H7 (cell line): ENCODE results near the gene DCUN1D3. TPM values are rescaled to one million over a fixed set of nuclear protein-coding genes. Genes with fewer than 3 reads are reported as not detected.
A peak's percentile ranks its signal among the peaks of the same experiment; 100 is the strongest.
"Not testable (repeated sequence)": the region's sequence is repeated elsewhere in the genome, so short reads cannot be mapped to it uniquely, and the experiment has no call there.

ENCODE experiments used
- DNase-seq: peaks from one replicate; pipeline ENCODE4 v3.0.0; 2012
- H3K27me3 ChIP-seq: 2 replicates; pipeline ENCODE4 v1.6.0; 2011; ENCODE audit warnings: mild to moderate bottlenecking, low read length; ENCODE audit not compliant: control insufficient read depth, insufficient read depth
- H3K36me3 ChIP-seq: replicated peaks from 2 replicates; pipeline ENCODE4 v1.5.1; 2011; ENCODE audit warnings: low read length; ENCODE audit not compliant: control insufficient read depth, insufficient read depth
- H3K4me3 ChIP-seq: 2 replicates; pipeline ENCODE4 v1.5.1; 2011; ENCODE audit warnings: low read depth, mild to moderate bottlenecking, control low read depth, low read length, moderate library complexity; ENCODE audit not compliant: insufficient read depth
- total RNA-seq: library from RNA; depleted of rRNA; stranded (reverse); fragments of >200 nt; shearing (Covaris generic); gene quantifications from 2 replicates; pipeline ENCODE4 v1.2.3, GENCODE V29; 2014

Gene DCUN1D3
- total RNA-seq, 1 experiment from 2014 or later, result 11.9 TPM

DNA sequence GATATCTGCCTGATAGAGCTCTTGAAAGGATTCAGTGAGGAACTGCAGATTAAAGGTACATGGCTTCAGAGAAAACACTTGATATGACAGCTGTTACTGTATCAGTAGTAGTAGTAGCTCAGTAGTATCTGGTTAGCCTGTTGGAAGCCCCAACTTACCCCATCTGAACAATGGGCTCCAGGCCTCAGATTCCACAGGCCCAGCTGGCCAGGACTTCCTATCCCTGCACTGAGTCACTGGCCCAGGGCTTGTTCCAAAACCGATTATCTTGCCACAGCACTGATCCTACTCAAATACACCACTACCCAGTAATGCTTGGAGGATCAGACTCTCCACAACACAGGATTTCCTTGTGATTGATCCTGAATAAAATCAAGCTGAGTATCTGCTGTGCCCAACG lies 32.6 kb downstream of the DCUN1D3 start:
- Histone ChIP-seq H3K27me3 (no peaks in the 10 kb centered on the region), H3K4me3 (no peak overlapping the region), H3K36me3 (no peaks in the 10 kb centered on the region)
- DNase-seq, result no peak

DNA sequence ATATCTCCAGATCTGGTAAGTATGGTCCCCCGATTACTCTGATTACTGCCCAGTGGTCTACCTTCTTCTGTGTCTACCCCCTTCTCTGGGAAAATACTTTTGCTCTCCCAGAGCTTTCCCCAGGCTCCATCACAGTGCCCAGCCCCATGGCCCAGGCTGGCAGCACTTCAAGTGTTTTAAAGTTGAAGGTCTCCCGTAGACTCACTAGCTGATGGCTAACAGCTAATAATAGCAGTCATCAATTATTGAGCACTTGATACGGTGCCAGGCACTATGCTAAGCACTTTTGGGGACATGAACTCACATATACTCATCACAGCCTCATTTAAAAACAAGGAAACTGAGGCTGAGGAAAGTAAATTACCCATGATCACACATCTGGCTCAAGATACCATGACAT lies 33.4 kb downstream of the DCUN1D3 start:
- no peak for DNase-seq
- H3K27me3 ChIP-seq, result no peaks in the 10 kb centered on the region
- H3K4me3 ChIP-seq, result no peak overlapping the region
- peaks cover 3% of the 10 kb centered on the region for H3K36me3 ChIP-seq

DNA sequence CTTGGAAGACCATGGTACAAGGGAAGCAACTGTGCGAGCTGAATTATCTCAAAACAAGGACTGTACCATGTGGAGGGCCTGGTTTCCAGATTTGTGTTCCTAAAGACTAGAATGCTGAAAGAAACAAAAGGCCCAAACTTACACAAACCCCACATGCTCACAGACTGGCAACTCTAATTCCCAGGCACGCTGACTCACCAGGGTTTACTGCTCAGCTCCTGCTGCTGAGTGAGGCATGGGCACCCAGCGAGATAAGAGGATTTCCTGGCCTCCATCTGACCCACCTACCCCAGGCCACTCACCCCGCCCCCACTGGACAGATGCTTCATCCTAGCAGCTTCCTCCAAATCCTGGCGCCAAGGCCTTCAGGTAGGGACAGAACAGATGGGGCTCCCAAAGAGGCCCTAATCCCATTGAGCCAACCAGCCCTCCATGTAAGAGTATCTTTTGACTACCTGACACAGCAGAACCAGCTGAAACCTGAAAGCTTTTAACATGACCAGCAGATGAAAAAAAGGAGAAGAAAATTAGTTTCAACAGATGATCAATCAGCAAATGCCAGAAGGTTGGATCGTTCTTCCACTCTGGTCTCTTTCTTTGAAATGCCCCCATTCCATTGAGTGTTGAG lies 33.9 kb downstream of the DCUN1D3 start:
- peak; percentile 47 for DNase-seq
- peaks cover 3% of the 10 kb centered on the region for H3K36me3 ChIP-seq
- no peaks in the 10 kb centered on the region for H3K27me3 ChIP-seq

DNA sequence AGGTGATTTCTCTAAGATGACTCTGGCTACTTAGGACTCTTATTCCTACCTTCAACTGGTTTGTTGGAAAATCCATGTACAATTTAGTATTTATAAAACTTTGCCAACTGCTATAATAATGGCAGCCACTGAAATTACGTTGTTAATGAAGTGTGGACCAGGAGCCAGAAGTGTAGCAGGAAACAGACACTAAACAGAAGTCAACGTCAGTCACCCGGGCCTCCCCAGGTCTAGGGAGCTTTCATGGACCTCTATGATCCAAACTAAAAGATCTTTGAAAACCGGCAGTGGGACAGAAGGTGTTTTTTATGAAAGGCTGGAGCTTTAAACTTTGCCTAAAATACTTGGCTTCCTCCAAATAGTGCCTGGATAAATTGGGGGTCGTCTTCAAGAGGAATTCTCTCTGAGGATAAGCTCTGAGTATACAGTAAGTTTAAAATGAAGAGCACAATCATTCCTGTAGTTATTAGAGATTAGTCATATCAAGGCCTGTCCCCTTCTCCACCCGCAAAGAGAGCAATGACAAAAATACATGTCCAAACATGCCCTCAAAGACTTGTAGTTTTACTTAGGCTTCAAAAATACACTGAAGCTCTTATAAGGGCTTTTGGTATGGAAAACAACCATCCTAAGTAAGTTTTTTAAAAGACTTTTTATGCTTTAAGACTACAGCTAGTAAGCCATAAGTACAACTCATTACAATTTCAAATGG lies 34.6 kb downstream of the DCUN1D3 start:
- DNase-seq, result no peak

More for the DNA sequence above, 33.9 kb downstream of the DCUN1D3 start:
- no peak overlapping the region for H3K4me3 ChIP-seq

DNA sequence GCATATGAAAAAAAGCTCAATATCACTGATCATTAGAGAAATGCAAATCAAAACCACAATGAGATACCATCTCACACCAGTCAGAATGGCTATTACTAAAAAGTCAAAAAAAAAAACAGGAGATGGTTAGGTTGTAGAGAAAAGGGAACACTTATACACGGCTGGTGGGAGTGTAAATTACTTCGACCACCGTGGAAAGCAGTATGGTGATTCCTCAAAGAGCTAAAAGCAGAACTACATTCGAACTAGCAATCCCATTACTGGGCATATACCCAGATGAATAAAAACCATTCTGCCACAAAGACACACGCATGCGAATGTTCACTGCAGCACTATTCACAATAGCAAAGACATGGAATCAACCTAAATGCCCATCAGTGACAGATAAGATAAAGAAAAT lies 35.8 kb downstream of the DCUN1D3 start:
- not testable (repeated sequence) for H3K27me3 ChIP-seq, H3K4me3 ChIP-seq, DNase-seq, H3K36me3 ChIP-seq

More for the DNA sequence above, 34.6 kb downstream of the DCUN1D3 start:
- Histone ChIP-seq H3K36me3 (peaks cover 3% of the 10 kb centered on the region), H3K4me3 (no peak overlapping the region), H3K27me3 (no peaks in the 10 kb centered on the region)

DNA sequence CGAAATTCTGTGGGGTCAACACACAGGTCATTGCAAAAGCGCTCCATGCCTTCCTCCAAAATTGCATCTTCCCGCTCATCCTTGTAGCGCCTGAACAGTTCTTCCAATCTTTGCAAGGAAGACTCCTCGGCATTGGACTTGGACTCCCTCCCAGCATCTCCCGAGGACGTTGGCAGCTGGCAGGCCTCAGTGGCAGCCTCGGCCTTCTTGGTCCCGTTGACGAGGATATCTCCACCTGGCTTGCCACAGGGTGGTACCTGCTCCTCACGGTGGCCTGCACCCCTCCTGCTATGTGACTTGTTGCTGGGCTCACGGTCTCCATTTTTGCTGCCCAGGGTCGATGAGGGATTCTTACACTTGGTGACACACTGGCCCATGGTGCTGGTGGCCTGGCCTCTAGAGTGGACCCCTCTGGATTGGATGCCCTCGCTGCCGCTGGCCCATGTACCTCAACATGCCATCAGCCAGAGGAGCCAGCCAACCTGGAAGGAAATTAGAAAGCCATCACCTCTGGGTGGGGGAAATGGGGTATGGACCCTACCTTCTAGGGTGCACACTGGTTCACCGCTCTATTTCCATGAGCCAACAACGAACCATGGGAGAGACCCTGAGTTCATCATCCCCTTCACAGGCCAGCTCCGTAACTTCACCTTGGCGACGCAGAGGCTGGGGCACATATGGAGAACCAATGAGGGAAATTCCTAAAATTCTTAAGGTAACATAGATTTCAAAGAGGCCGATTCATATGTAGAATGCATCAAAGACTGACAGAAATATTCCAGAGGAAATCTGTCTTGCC lies 37.8 kb downstream of the DCUN1D3 start:
- no peak for DNase-seq
- Histone ChIP-seq H3K36me3 (peaks cover 3% of the 10 kb centered on the region), H3K27me3 (no peaks in the 10 kb centered on the region), H3K4me3 (no peak overlapping the region)

DNA sequence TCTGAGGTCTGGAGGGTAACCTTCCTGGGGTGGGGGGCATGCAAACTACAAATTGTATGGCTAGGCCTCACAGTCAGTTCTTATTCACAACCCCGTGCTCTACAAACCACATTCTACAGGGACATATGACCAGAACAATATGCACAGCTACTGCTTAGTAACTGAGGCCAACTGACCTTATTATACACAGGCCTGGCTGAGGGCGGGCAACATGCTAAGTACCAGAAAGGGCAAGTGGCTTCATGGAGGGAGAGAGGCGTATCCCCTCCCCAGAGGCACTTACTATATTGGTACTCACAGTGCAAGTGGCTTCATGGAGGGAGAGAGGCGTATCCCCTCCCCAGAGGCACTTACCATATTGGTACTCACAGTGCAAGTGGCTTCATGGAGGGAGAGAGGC lies 39.2 kb downstream of the DCUN1D3 start:
- H3K4me3 ChIP-seq, H3K27me3 ChIP-seq, H3K36me3 ChIP-seq, DNase-seq: not testable (repeated sequence)

DNA sequence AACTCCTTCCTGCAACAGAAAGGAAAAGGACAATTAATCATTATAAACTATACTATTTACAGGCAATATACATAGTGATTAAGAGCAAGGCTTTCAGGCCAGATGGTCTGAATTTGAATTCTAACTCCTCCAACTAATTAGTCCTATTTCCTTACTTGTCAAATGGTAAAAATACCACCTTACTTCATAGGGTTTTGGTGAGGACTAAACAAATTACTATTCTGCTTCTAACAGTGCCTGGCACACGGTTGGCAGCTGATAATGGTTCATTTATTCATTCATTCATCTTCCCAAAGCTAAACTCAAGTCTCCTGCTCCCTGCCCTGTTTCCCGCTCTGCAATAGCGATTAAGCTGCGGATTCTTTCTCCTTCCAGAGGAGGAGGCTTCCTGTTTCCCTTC lies 39.8 kb downstream of the DCUN1D3 start:
- DNase-seq, result no peak
- Histone ChIP-seq H3K4me3 (no peak overlapping the region), H3K27me3 (no peaks in the 10 kb centered on the region), H3K36me3 (peaks cover 3% of the 10 kb centered on the region)

DNA sequence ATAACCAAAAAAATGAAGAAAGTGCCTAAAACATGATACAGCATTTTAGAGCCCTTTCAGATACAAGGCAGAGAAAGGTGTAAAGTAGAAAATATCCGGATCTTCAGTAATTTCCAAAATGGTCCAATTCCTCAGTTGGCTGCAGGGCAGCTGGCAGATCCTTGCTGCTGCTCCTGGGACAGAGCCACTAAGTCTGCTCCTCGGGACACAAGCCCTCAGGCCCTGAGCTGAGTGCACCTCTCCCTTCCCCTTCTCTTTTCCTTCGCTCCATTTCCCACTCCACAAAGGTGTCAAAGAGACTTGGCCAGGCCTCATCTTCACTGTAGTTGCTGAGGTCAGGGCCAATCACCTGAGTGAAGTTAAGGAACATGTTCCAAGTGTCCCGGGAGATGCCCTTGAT lies 40.5 kb downstream of the DCUN1D3 start:
- no peak for DNase-seq
- Histone ChIP-seq H3K36me3 (peaks cover 3% of the 10 kb centered on the region), H3K4me3 (no peak overlapping the region)

DNA sequence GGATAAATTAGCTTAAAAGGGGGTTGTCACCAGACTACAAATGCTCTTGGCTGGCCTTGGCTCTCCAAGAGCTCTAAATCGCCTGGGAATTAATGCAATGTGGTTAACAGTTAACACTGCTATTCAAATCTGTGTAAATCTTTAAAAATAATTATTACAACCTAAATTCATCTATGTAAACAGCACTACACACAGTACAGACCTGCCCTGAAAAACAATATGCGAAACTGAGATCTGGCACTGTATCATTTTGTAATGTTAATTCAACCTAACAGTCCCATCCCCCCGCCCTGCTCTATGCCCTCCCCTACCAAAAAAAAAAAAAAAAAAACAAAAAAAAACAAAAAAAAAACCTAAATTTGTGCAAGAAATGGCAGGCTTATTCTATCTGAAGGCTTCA lies 40.9 kb downstream of the DCUN1D3 start:
- Histone ChIP-seq H3K27me3 (no peaks in the 10 kb centered on the region), H3K4me3 (no peak overlapping the region), H3K36me3 (peaks cover 3% of the 10 kb centered on the region)
- DNase-seq, result no peak

More for the DNA sequence above, 40.5 kb downstream of the DCUN1D3 start:
- no peaks in the 10 kb centered on the region for H3K27me3 ChIP-seq

DNA sequence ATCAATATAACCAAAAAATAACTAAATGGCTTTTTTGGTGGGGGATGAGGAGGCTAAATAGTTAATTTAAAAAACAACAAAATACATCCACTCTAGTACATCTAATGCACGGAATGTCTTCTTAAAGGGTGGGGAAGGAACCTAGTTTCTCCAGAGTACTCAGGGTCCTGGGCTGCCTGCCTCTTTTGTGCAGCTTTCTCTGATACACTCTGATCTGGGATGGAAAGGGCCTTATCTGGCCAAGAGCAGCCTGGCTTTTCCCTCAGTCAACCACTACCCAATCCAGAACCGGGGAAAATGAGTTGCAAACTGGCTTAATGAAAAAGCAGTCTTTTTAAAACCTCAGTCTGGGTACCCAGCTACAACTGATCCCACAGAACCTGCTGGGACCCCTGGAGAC lies 42.9 kb downstream of the DCUN1D3 start:
- Histone ChIP-seq H3K27me3 (no peaks in the 10 kb centered on the region), H3K4me3 (no peak overlapping the region), H3K36me3 (peaks cover 3% of the 10 kb centered on the region)
- DNase-seq, result no peak

DNA sequence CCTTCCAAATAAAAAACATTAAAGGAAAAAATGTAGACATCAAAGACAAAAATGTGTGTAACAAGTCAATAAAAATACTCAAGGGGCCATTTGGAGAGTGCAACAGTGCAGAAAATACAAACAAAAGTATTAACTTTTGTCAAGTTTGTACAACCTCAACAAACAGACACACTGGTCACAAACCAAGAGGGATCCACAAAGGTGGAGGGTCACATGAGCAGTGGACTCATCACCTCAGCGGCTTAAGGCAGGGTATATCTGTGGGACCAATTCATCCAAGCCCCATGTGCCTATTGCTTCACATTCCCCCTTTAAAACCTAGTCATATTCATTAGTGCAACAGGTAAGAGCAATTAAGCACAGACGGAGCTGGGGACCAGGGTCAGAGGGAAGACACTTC lies 45.2 kb downstream of the DCUN1D3 start:
- no peak for DNase-seq
- H3K4me3 ChIP-seq, result no peak overlapping the region
- no peaks in the 10 kb centered on the region for H3K27me3 ChIP-seq
- no peaks in the 10 kb centered on the region; the same call in none of the 2 replicates for H3K36me3 ChIP-seq

DNA sequence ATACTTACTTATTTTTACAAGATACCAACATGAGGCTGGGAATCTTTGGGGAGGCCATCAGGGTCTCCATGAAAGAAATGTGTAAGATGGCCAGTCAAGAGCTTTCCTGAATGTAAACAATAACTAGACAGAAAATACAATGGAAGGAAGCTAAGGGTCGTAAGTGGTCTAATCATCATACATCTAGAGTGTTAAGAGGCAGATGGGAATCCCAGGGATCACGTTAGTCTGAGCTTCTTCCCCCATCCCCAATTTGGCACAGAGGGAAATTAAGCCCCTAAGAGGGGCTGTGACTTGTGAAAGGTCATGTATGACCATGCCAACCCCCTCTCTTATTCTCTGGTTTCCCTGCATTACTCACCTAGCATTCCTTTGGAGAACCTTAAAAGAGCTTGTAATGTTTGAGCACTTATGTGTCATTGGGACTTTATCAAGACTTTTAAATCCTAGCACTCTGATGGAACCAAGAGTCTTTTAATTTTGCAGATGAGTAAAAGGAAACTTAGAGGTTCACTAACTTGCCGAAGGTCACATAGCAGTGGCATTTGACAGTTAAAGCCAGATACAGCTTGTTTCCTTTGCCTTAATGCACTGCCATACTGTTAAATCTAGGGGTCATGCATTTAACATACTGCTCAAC lies 46.1 kb downstream of the DCUN1D3 start:
- DNase-seq, result no peak

DNA sequence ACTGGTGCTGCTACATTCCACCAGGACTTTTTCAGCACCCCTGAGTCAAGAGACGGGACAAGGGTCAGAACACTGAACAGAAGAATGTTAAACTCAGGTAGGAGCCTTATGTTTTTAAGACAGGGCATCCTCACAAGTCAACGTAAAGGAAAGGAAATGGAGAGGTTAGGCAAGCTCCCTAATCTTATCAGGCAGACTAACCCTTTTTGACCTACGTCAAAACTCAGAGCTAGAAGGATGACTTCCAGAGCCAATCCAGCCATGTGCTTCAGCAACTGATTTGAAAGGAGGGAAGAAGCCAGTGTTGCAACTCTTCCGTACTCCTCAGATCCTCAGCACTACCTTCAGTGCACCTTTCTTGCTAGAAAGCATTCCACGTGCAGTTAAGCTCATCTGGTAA lies 47.0 kb downstream of the DCUN1D3 start:
- H3K4me3 ChIP-seq, result no peak overlapping the region
- DNase-seq, result no peak
- no peaks in the 10 kb centered on the region; the same call in 1 of the 2 replicates for H3K36me3 ChIP-seq
- no peaks in the 10 kb centered on the region for H3K27me3 ChIP-seq

More for the DNA sequence above, 46.1 kb downstream of the DCUN1D3 start:
- H3K36me3 ChIP-seq, result no peaks in the 10 kb centered on the region; the same call in 1 of the 2 replicates
- no peaks in the 10 kb centered on the region for H3K27me3 ChIP-seq
- H3K4me3 ChIP-seq, result no peak overlapping the region
